Retina (tissue), 1 donor: ENCODE data around the gene C1QL4.
"Not testable (repeated sequence)": the region's sequence is repeated elsewhere in the genome, so short reads cannot be mapped to it uniquely, and the experiment has no call there.

ENCODE experiments used
- DNase-seq: peaks from one replicate; pipeline ENCODE4 v3.0.0-alpha.2; 2016

The C1QL4 gene

DNA sequence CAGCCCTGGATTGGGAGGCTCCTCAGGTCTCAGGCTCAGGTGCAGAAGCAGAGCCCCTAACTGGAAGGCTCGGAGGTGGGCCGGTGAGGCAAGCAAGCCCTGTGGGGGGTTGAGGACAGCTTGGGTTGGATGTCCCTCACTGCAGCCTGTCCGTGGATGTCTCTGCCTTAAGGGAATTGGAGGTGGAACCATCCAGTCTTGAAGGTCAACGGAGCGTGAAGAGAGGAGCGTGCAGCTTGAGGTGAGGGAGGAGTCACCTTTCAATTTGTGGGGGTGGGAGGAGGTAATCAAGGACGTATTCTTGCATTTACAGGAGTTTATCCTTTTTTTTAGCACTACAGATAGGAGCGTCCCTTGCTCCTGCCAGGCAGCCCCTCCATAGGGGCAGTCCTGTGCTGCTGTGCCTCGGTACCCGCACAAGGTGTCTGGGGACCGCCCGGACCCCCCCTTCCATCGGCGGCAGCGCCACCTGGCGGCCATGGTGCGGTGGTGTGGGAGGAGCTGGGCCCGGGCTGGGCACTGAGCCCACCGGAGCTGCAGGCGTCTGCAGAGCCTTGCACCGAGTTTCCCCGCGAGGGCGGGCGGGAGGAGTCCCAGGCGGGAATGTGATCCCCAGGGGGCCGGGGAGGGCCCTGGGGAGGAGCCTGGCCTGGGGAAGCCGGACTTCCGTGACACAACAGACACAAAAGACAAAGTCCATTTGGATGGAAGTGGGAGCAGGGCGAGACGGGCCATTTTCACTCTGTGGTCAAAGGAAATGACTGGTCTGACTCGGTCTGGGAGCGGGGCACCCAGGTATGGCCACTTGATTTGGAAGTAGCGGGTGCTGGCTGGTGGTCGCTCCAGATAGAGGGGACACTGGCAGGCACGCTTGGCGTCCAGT lies 10.6 kb upstream of the C1QL4 start:
- DNase-seq, result peak; percentile 88

DNA sequence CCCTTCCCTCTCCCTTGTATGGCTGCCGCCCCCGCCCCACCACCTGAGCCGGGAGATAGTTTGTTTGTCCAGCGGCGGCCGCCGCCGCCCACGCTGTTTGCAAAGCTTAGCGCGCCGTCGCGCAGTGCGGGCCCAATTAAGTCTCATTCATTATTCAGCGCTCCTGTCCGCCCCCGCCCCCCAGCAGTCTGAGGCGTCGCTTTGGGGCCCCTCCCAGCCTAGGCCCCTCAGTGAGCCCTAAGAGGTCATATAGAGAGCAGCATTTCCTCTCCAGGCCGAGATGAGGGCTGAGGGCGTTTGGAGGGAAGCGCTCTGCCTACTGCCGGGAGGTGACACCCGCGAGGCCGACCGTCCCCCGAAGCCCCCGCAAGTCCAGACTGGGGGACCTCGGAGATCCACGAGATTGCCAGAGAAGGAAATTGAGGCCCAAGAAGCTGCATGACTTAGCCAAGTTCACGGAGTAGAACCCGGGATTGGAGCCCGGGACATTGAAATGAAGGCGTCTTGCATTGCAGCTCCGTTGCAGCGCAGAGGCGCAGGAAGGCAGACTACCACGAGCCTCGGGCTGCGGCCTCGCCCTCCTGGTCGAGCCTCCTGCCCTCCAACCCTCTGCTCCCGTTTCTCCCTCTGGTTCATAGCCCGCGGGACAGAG lies 9.8 kb upstream of the C1QL4 start, which contains the start of gene DNAJC22:
TSS of gene DNAJC22 (plus strand) at position 230 of the 652 bp plus-strand sequence. CDS start 1,985 bp downstream, outside the sequence.
- peak; percentile 82 for DNase-seq

DNA sequence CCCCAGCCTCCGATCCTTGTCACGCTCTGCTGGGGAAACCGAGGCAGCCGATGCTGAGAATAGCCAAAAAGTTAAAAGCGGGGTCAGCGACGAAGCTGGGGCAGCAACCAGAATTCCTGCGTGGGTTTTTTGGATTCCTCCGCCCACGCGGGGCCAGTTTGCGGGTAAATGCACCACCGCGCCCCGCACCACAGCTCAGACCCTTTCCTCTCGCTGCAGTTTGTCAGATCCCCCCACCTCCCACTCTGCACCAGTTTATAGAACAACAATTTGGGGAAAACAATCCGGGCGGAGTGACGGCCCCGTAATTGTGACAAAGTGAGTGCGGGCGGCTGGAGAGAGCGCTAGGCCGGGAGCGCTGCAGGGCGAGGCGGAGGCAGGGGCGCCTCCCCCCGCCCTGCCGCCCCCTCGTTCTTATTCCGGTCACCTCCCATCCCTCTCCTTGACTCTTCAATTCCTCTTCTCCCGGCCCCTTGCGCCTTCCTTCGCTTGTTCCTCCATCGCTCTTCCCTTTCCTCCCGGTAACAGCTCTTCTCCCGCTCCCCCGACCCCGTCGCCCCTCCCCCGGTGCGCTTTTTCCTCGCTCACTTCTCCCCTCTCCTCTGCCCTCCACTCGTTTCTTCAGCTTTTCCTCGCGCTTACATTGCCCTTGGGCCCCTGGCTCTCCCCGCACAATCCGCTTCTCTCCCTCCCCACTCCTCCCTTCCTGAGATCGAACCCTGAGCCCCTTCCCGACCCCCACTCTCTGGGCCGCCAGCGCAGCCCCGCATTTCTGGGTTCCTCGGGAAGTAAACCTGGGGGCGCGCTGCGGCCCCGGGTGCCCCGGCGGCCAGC lies 9.1 kb upstream of the C1QL4 start:
- peak; percentile 66 for DNase-seq

- peak; percentile 67 for DNase-seq
These were observed 8.2 kb upstream of the C1QL4 start for GRCh38 chr12:49345051-49345824.

DNA sequence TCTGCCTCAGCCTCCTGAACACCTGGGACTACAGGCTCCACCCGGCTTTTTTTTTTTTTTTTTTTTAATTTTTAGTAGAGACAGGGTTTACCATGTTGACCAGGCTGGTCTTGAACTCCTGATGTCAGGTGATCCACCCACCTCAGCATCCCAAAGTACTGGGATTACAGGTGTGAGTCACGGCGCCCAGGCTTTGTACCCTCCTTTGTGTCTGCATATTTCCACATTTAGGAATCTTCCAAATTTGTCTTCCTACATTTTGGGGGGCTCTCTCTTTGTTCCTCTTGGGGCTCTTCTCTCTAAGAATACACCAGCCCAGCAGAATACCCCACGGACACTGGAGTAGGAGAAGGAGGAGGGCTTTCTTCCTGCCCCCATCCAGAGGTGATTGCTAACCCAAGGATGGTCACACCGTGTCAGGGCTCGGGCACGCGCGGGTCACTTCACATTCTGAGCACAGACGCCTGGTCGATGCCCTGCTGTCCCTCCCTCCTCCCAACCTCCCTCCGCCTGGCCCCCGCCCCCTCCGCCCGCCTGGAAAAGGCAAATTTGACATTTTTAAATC lies 7.6 kb upstream of the C1QL4 start:
- peak; percentile 32 for DNase-seq

- DNase-seq, result no peak
These were observed 6.1 kb upstream of the C1QL4 start for GRCh38 chr12:49342914-49343731.

DNA sequence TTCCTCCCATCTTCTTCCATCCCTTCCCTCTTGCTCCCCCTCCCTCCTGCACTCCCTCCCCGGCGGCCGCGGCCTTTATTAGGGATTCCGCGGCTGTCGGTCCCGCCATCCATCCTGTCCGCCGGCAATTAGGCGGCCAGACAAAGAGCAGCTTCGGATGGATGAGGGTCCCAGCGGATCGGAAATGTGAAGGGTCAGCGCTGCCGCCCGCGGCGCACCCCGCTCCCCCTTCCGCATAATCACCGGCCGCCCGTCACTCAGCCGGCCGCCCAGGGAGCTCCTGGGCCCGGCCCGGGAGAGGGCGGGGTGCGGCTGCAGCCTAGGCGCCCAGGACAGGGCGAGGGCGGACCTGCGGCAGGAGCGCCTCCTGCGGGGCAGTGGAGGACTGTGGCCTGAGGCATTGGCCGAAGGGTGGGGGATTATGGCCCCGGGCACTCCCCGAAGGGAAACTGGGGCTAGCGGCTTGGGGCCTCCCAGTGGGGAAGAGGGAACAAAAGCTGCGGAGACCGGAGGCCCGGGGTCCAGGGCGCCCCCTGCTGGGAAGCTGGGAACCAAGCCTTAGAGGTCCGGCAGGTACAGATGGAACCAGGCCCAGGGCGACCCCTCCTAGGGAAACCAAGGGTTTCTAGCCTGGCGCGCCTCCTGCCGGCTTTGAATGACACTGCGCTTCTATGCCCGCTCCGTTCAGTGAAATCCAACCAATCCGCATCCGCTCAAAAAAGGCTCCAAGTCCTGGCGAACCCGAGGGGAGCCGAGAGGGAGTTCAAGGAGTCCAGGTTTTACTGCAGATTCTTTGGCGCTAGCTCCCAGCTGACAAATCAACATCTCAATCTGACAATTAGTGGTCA lies 5.3 kb upstream of the C1QL4 start:
- peak; percentile 94 for DNase-seq

DNA sequence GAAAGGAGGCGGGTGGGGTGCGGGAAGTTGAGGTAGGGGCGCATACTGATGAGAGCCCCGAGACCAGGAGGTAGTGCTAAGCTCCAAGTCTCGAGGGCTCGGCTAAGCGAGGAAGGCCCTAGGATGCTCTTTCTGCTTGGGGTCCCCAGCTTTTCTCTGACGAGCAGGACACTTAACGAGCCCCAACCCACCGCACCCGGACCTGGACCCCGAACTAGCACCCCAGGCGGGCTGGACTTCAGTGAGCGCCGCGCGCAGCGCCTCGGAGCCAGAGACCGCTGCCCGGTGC lies 4.7 kb upstream of the C1QL4 start:
- no peak for DNase-seq

DNA sequence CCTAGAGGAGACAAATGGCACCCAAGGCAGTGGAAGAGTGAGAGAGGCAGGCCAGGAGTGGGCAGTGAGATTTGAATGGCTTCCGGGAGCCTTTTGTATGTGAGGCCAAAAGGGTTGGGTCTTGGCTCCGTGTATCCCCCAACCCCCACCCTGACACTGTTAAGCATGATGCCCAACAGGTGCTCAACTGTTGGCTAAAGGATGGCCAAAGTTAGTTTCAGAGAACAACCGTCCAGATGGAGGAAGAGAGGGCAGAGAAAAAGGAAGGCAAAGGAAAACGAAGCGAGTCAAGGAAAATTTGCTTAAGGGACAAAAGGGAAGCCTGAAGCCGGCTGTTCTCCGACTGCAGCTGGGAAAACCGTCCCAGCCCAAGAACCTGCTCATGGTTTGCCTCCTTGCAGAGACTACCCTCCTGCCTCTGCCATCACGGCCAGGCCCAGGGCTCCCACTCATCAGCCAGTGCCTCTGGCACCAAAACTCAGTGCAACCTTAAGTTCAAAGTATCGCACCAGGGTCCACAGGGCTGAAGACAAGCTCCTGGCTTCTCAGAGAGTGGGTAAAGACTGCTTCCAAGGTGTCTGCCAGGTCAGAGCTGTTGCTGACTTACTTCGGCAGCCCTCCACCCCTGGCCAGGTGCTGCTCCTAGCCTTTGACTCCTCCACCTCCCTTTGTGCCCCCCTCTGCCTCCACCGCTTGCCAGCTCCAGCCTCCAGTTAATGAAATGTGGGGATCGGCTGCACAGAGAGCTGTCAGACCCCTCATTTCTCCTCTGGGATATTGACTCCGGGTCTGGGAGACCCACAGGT lies 4.2 kb upstream of the C1QL4 start:
- peak; percentile 35 for DNase-seq

GRCh38 chr12:49340095-49340870 lies 3.3 kb upstream of the C1QL4 start:
- peak; percentile 5 for DNase-seq

GRCh38 chr12:49339464-49339861 lies 2.5 kb upstream of the C1QL4 start:
- peak; percentile 25 for DNase-seq

DNA sequence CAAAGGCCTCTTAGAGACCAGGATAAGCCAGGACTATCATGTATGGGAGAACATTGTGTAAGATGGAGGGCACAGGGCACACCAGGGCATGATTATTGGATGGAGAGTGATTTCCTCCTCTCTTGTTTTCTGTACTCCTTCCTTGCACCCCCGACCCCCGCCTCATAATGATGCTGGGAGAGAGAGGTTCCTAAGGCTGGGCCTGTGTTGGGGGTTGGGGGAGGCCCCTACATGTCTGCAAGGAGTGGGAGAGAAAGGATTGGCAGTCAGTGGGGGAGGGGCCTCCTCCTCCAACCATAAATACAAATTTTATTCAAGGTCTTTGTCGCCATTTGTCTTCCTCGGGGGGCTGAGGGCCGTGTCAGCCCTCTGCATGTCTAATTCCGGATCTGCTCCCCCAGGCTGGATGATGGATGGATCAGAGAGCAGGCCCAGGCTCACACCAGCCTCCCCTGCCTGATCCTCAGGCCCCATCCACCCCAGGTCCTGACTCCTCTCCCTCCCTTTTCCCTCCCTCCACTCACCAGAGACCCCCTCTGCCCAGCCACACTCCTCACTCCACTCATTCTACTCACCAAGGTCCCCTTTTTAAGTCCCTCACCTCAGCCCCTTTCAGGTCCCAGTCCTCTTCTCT lies 2.0 kb upstream of the C1QL4 start:
- DNase-seq, result peak; percentile 6

DNA sequence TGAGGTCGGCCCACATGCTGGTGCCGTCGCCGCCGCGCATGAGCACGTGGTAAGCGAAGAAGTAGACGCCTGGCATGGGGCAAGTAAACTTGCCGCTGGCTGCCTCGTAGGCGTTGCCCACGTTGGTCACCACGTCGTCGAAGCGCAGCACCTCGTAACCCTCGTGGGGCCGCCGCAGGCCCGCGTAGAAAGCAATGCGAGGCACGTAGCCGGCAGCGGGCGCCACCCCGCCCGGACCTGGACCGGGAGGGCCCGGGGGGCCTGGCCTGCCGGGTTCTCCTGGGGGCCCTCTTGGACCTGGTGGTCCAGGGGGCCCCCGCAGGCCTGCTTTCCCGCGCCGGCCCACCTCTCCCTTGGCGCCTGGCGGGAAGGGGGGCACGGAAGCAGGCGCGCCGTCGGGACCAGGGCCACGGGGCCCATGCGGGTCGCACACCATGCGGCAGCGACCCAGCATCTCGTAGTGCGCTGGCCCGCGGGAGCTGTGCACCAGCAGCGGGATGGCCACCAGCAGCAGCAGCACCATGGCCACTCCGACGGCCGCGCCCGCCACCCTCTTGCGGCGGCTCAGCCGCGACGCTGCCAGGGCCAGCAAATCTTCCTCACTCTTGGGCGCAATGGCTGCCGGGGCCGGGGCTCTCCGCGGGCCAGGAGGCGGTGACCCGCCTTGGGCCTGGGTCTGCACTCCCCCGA lies 888 bp downstream of the C1QL4 start:
- no peak for DNase-seq

DNA sequence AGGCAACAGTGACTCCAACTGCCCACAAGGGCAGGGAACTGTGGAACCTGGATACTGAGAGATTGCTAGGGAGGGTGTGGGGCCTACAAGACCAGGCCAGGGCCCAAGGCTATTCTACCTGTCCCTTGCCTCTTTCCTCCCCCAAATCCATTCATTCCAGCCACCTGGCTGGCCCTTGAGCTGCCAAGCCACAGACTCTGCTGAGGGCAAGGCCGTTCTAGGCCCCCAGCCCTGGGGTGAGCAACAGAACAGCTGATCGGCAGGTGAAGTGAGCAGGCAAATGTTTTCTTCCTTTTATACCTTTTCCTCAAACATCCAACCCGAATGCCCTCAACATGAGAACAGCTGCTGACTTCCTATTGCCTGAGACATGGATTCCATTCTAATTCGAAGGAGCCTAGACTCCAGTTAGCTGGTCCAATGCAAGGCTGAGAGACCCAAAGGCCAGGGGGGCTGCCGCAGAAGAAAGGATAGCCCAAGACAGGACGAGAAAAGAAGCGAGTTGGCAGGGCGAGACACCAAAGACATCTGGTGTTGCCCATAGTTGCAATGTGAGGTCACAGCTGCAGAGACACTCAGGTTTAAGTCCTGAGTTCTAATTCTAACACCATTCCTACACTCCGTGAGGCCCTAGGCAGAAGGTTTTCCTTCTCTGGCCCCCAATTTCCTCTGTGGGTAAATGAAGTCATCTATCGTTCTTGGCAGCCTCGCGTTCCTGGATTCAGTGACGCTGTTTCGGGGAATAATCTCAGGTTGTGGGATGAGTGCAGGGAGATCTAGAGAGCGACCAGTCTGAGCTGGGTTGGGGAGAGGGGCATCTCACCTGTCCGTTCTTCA lies 1.7 kb downstream of the C1QL4 start:
- DNase-seq, result peak; percentile 32

DNA sequence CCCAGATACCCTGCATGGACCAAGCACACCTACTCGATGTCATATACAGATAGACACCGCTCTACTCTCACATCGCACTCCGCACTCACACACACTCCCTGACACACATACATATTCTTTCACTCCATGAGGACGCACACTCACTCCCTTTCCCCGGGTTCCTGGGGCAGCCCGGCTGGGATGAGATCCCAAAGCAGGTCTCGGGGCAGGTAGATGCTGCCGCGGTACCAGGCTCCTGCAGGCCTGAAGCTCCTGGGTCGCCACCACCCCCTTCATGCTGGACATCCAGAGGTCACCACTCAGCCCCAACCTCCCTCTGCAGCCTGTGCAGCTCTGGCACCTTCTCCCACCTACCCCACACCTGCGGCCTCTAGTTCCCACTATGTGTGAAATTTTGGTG lies 2.3 kb downstream of the C1QL4 start:
- peak; percentile 26 for DNase-seq

- DNase-seq, result peak; percentile 42
These were observed 2.8 kb downstream of the C1QL4 start for GRCh38 chr12:49334226-49334625.

- DNase-seq, result not testable (repeated sequence)
These were observed 3.2 kb downstream of the C1QL4 start for GRCh38 chr12:49333778-49334177.
